ENCODE data around the gene TCF7L1. TPM values are rescaled to one million over a fixed set of nuclear protein-coding genes. Genes with fewer than 3 reads are reported as not detected.

TCF7L1 gene
- total and polyA plus RNA-seq, 2 of the 13 experiments (the other 11 are each of a cell fraction or from before 2014, with no cell fraction given), result 0.04 to 0.15 TPM

GRCh38 chr2:85114586-85115330 lies 18.4 kb upstream of the TCF7L1 start:
- H3K36me3 ChIP-seq (replicated peaks in 1 of 2; ENCODE audit: control insufficient read depth in 1 of 2, insufficient read depth in 2 of 2, low read length in 2 of 2), result no peaks in the 10 kb centered on the region
- no peaks in the 10 kb centered on the region for H4K20me1 ChIP-seq (ENCODE audit: insufficient read depth, low read length)
- POLR2A ChIA-PET, result no interaction called here
- no peak overlapping the region for H3K4me2 ChIP-seq (ENCODE audit: low read depth, low read length)
- no peak overlapping the region for H3K4me3 ChIP-seq (replicated peaks in 1 of 3; ENCODE audit: insufficient read depth in 1 of 3, low read depth in 2 of 3, low read length in 3 of 3)
- CTCF ChIA-PET (ENCODE audit: low intra/inter-chr PET ratio, low total read pairs), result no interaction called here
- intact Hi-C loops (cut with micrococcal nuclease; ENCODE audit: unreplicated experiment) (no loop called here), in situ Hi-C loops (cut with HindIII; ENCODE audit: extremely low pct_ligation_motif_present, low pct_unique_long_range_greater_than_20kb) (no loop called here)
- DNase-seq (ENCODE audit: low spot score), result no peak
- H3K9ac ChIP-seq (ENCODE audit: insufficient read depth, low read depth, low read length), result no peak overlapping the region
- no TSS peak for BruUV-seq (replicated peaks)
- TF ChIP-seq HOXD1 (CRISPR knock-in tag; IDR thresholded peaks at IDR 0.05) (no peak), THAP8 (CRISPR knock-in tag; IDR thresholded peaks at IDR 0.05; ENCODE audit: borderline replicate concordance) (no peak), SSRP1 (CRISPR knock-in tag; IDR thresholded peaks at IDR 0.05) (no peak), ZNF619 (CRISPR knock-in tag; IDR thresholded peaks at IDR 0.05) (no peak), NR2F1 (CRISPR knock-in tag; IDR thresholded peaks at IDR 0.05) (no peak), E2F1 (CRISPR knock-in tag; IDR thresholded peaks at IDR 0.05) (no peak), ZNF510 (CRISPR knock-in tag; IDR thresholded peaks at IDR 0.05; ENCODE audit: low read depth) (no peak)
- no peaks in the 10 kb centered on the region for H3K9me3 ChIP-seq (ENCODE audit: low read length)
- no peak overlapping the region for H3K27ac ChIP-seq (ENCODE audit: extremely low read length, insufficient read depth, low read length)
- ATAC-seq, result no peak
- H3K4me1 ChIP-seq (ENCODE audit: insufficient read depth, low read length), result no peaks in the 10 kb centered on the region
- no peak for FAIRE-seq
- no peaks in the 10 kb centered on the region for H3K27me3 ChIP-seq (ENCODE audit: control insufficient read depth in 1 of 2, insufficient read depth in 2 of 2, low read length in 2 of 2)
- H3K79me2 ChIP-seq (ENCODE audit: insufficient read depth, low read length), result no peaks in the 10 kb centered on the region
- WGBS (ENCODE audit: low lambda C conversion rate), result 18% methylated on average over 2 of the region's 2 CpGs
- no peak overlapping the region for H2AFZ ChIP-seq (ENCODE audit: low read length)

Data from HepG2 (cell line).